Erythroblast (primary cell): ENCODE measurements around the gene TXNL1.

Experiments
- GATA1 ChIP-seq: IDR thresholded peaks from 2 replicates; pipeline ENCODE4 v1.6.1; 2011; ENCODE audit warnings: low read depth, mild to moderate bottlenecking, control low read depth, low read length, moderate library complexity
- POLR2A ChIP-seq: IDR thresholded peaks from 2 replicates; pipeline ENCODE4 v1.6.1; 2011; ENCODE audit warnings: mild to moderate bottlenecking, low read length

- TF ChIP-seq POLR2A (no peak), GATA1 (no peak)
Measured at GRCh38 chr18:56662063-56662408, 23.6 kb upstream of the TXNL1 start.
